Epithelial cell of prostate (primary cell): ENCODE results near the gene IGSF3.

Experiments
- DNase-seq: peaks from one replicate; pipeline ENCODE4 v3.0.0-alpha.2; 2011; ENCODE audit warnings: low read depth, low spot score
- H3K27ac ChIP-seq: fragments of 450-650 bp; 2 replicates; pipeline ENCODE4 v1.5.1; 2017; ENCODE audit warnings: mild to moderate bottlenecking

The IGSF3 gene

DNA sequence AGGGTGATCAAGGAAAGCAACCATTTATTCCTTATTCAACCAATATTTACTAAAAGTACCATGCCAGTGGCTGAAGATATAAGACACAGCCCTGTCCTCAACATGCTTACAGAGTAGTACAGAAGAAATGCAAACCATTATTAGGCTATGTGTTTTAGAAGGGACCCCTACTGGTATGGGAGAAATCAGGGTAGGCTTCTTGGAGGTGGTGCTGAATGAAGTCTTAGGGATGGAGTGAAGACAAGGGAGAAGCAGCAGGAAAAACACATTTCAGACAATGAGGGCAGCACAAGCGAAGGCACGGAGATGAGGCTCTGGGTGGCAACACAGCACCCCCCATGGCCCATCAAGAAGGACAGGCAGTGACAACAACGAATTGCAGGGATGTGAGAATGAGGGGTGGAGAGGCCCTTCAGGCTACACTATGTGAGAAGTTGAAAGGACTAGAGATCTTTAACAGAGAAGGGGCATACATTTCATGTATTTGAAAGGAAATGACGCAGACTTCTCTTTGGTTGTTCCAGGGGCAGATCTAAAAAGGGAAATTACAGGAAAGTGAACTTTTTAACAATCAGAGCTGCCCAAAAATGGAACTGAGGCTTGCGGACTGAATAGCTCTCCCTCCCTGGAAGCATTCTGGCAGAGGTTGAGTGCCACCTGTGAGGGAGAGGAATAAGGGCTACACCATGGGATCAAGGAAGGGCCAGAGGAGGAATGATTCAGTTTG lies 79.9 kb downstream of the IGSF3 start:
- no peak overlapping the region for H3K27ac ChIP-seq

DNA sequence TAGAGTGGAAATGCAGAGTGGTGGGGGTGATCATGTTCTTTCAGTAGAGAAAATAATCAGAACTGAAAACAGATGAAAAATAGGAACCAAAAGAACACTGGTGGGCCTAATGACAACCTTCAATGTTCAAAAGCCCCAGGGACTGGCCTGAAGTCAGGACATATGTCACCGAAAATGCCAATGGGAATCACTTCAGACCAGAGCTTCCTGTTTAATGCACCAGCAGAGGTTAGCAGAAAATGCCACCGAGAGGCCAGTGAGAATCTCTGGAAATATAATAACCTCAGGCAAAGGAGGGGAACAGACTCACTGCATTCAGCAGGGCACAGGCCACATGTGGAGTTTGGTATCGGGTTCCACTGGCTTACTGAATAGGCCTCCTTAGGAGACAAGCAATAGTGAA lies 80.8 kb downstream of the IGSF3 start:
- DNase-seq, result no peak
- H3K27ac ChIP-seq, result no peak overlapping the region

More for the DNA sequence above, 79.9 kb downstream of the IGSF3 start:
- no peak for DNase-seq

DNA sequence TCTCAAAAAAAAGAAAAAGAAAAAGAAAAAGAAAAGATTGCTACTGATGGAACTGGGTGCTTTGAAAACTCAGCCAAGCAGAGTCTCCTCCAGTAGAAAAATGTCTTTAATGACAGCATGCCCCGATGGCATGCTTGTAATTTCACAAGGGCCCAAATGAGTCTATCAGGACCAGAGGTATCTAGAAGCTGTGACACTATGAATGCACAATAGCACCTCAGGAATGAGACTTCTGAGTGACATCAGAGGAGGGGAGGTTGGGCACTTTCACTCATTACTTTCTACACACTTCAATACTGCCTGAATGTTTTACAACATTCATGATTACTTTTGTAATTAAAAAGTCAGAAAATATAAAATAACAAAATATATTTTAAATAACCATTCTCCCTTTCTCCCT lies 81.6 kb downstream of the IGSF3 start:
- H3K27ac ChIP-seq, result no peak overlapping the region

DNA sequence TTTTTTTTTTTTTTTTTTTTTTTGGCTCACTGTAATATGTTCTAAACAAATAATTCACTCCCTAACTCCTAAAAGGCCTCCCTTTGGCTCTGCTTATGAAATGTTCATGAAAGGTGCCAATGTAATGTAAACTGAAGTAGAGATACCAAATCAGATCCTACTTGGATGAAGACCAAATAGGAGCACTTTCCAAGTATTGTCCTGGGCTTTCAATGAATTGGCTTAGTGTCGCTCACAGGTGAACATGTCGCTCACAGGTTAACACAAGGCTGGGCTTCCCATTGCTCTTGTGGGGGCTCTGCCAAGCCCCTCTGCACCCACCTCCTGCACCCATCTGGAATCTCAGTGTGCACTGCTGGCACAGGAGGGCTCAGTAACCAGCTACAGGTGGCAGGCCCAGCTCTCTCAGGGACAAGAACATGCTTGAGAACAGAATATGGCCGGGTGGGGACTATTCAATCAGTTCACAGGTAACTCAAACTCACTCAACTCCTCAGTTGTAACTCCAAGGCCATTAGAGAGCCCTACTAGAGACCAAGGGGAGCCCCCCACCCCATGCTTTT lies 86.1 kb downstream of the IGSF3 start:
- no peak for DNase-seq
- H3K27ac ChIP-seq, result no peak overlapping the region

More for the DNA sequence above, 81.6 kb downstream of the IGSF3 start:
- DNase-seq, result no peak

DNA sequence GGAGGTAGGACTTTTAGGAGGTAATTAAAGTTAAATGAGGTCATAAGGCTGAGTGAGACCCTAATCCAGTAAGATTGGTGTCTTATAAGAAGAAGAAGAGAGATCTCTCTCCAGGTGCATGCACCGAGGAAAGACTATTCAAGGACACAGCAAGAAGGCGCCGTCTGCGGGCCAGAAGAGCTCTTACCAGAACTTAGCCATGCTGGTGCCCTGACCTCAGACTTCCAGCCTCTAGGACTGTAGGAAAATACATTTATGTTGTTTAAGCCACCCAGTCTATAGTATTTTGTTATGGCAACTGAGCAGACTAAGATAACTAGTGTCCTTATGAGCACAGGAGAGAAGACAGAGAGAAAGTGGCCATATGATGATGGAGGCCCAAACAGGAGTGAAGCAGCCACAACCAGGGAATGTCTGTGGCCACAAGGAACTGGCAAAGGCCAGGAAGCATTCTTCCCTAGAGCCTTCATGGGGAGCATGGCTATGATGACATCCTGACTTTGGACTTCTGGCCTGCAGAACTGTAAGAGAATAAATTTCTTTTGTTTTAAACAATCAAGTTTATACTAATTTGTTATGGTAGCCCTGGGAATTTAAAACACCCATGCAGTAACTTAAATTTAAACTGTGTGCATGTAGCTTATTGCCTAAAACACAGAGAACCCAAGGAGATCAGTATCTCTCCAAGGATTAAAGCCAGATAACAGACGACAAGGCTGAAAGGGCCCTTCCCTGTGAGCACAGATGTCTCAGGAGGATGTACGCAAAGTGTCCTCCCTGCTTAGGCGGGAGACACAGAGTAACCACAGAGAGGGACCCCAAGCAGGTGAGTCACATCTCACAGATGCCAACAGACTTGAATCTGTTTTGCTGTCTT lies 86.8 kb downstream of the IGSF3 start:
- no peak for DNase-seq
- H3K27ac ChIP-seq, result no peak overlapping the region

DNA sequence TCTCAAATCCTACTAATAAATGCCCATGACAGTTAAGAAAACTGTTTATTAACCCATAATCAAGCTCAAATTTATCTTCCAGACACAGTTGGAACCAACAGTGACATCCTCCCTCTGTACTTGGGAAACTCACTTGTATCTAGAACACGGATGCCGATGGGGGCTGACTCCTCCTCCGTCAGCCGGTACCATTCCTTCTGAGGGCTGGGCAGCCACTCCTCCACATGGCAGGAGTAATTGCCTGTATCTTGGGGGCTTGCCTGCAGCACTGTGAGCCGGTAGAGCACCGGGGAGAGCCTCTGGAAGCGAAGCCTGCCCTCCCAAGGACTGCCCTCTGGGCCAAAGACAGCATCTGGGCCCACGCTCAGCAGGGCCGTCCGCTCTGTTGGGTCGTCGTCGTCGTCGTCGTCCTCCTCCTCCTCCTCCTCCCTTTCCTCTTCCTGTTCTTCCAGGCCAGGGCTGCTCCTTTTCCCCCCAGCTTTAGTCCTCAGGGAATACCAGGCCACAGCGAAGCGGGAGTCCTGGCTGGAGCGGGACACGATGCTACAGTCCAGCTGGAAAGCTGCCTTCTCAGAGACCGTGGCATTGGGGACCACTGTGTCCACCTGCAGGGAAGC lies 88.2 kb downstream of the IGSF3 start:
- no peak overlapping the region for H3K27ac ChIP-seq
- no peak for DNase-seq

DNA sequence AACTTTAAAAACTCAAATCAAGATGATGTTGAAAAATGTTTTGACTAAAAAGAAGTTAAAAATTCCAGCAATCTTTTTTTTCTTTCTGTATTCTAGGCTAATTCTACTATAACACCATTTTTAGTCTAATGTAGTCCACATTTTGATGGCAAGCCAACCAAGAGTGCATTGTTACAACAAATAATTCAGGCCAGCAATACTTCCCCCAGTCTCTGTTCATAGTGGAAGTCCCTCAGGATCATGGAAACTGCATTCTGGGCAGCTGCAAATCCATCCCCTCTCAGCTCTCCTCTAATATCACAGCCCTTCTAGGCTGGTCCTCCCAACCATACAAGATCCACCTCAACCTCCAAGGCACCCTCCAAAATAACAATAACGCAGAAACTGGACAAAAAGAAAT lies 89.0 kb downstream of the IGSF3 start:
- DNase-seq, result no peak
- H3K27ac ChIP-seq, result no peak overlapping the region

DNA sequence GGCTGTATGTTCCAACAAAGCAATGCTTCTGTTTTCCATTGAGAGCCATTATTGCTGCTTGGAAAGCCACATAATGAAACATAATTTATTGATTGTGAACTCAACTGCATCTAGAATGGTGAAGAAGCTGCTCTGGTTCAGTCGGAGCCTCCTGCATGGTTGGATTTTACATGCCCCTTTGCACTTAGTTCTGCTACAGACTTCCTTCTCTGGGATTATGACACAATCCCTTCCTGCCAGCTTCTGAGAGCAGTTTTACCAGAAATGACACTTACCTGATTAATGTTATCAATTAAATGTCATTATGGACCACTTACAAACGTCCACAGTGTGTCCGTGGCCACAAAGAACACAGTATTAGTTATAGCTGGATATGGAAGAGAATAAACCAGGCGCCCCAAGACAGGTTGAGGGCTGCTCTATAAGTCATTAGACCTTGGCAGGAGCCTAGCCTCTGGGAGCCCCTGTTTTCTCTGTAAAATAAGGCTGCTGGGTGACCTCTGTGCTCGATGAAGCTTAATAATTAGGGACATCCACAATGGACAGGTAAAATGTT lies 89.7 kb downstream of the IGSF3 start:
- no peak overlapping the region for H3K27ac ChIP-seq
- DNase-seq, result no peak

DNA sequence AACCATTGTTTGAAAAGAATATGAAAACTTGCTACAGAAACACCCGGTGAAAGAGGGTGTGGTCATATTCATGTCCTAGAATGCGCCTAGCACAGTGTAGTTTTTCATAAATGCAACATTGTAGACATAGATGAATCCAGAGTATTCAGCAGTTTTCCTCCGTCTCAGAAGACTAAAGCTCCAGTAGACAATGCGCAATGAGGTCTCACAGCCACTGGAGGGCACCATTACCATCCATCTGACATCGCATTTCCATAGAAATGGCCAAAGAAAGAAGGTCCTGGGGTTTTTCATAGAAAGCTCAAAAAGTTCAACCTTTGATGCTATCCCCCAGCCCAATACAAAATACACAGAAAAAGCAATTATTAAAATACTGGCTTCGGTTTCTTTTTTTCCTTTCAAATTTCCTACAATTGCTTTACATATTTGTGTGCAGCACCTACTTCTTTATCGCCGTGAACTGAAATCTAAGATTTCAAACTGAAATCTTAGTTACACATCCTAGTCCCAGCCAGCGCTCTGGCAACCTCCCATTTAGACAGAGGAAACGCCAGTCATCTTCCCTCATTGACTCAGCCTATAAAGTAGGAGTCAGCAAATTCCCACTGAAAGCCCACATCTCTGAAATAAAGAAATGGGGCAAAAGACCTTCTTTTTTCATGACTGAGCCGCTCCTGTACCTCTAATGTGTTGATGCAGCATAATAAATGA lies 92.8 kb downstream of the IGSF3 start:
- no peak for DNase-seq

DNA sequence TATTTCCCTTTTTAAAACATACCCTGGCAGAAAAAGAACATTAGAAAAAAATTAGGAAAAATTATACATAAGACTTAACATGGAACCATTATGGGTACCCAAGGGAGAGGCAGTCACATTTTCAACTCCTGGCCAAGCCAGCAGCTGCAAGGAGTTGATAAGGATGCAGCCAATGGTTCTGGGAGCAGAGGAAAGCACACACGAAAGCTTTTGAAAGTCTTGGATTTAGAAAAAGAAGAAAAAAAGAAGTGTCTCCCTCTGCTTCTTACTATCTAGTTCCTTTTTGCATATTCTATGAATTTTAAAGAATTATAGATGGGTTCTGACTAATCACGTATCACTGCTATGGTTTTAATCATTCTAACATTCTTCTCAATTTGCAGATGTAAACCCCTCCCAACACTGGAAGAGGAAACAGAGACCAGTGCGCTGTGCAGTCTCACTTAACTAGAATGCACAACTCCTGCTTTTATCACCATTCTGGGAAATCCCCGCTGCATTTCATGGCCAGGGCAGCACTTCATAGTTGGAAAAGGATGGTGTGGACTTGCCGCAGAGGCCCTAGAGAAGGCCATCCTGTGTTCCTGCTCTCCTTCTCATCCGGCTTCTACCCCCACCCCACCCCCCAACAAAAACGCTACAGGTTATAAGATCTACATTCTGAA lies 94.0 kb downstream of the IGSF3 start:
- H3K27ac ChIP-seq, result no peak overlapping the region
- DNase-seq, result no peak

More for the DNA sequence above, 92.8 kb downstream of the IGSF3 start:
- H3K27ac ChIP-seq, result no peak overlapping the region

DNA sequence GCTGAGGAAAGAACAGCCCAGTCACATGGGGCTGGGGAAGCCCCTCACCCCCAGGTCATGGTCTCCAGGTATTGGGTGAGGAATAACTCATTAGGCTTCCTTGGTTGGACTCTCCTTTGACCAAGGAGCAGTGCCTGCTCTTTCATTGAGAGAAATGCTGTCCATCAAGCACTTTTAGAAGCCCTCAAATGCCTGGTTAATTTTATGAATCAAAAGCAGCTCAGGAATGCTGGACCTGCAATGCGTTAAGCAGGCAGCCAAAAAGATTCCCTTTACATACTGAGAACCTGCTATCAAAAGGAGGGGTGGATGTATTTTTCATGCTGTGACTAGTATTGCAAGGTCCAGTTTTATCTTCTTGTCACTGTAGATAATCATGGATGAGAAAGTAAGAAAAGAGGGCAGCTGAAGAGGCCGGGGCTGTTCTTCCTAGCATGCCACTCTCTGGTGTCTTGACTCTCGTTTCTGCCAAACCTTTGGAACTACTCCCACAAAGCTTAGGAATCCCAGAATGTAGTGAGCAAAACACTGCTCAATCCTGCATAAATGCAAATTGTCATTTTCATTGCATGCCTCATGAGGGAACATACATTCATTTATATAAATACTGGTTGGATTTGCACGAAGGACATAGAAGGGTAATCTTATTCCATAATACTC lies 94.6 kb downstream of the IGSF3 start:
- no peak for DNase-seq
- no peak overlapping the region for H3K27ac ChIP-seq

DNA sequence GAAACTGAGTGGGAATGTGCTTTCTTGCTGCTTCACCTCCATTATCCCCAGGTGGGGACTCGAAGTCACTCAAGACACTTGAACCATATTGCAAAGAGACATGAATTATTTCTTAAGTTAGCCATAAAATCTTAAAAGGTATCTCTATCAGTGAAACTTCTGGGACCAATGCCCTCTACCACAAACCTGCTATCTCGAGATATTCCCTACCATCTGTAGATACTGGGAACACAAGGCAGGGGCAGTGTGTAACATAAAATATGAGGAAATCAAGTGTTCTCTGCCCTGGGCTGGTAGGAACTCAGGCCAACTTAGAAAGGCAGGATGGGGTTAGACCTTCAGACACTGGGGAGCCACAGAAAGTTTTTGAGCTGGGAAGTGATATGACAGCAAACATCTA lies 95.4 kb downstream of the IGSF3 start:
- no peak for DNase-seq
- no peak overlapping the region for H3K27ac ChIP-seq

DNA sequence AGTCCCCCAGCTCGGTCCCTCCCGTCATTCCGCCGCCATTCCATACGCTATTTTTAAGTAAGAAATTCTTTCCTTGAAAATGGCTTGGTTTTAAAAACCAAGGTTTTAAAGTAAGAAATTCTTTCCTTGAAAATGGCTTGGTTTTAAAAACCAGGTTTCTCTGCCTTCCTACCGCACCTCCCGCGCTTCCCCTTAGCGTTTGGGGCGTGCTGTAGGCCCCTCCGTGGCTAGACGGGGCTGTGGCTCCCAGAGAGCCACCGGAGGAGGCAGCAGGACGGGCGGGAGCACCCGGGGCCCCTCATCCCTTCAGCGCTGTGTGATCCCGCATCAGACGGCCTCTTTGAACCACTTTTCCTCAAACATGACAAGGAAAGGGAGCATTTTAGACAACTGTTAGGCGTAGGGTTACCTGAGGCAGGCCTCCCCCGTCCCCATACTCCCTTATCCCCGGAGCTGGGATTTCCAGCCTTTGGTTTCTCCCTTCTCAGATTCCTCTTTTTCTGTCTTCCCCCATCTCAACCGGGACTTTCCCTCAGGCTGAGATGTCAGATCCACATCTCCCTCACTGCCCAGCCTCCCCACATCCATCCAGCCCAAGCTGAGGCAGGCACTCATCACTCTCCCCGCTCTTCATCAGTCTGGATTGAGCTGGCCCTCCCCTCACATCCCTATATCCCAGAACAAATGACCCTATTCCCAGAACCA lies 96.2 kb downstream of the IGSF3 start:
- DNase-seq, result no peak
- H3K27ac ChIP-seq, result peak overlapping the region; percentile 84

DNA sequence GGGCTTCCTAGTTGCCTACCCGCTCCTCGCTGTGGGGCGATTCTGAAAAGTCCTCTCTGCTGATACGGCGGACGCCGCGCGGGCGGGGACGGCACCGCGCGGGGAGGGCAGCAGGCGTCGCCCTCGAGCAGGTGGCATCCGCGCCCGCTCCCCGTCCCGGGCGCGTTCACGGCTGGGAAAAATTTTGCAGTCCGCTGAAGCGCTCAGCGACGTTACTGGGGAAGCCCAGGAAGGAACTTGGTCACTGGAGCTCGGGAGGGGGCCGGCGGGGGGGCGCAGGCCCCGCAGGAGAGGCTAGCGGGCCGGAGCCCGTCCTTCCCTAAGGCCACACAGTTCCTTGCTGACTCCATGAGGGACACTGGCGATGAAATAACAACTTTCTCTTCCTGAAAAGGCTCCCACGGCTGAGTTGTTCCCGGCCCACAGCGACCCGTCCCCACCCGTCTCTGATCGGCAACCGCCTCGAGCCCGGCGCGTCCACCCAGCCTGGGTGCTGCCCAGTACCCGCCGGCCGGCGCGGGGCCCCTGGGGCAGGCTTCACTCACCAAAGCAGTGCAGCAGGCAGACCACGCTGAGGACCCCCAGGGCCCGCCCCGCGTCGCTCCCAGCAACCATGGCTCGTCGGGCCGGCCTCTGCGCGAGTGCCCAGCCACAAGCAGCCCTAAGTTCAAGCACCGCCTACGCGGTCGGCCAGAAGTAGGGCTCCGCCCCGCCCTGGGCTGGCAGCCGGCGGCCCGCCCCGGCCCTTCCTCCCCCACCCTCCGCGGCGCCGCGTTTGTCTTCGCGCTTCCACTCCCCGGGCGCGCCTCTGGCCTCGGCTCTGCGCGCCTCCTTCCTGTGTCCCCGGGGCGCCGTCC lies 96.9 kb downstream of the IGSF3 start, which contains the start of gene CD58:
Gene CD58 (minus strand): TSS at position 669 of the 857 bp plus-strand sequence. CDS start 54 bp downstream, at position 615.
- no peak for DNase-seq
- H3K27ac ChIP-seq, result peak within 1 kb of the TSS; percentile 84

DNA sequence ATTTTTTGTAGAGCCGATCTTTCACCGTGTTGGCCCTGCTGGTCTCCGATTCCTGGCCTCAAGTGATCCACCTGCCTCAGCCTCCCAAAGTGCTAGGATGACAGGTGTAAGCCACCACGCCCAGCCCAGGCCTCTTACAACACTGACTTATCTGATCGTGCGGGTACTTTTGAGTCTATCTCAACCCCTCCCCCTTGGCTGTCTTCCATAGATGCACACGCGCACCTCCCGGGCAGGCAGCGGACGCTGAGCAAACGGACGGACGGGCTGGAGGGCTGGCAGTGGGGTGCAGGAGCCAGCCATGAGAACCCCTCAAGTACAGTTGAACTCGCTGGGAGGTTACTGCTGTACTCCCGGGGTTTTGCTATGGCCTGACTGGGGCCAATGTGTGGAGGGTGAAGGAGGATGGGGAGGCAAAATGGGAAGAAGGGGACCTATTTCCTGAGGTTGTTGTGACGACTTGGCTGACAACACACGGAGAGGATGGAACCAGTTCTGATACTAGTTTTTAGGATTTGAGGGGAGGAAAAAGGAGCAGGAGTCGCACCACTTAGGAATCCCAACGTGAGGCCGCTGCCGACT lies 97.7 kb downstream of the IGSF3 start:
- H3K27ac ChIP-seq, result peak overlapping the region; percentile 84
- no peak for DNase-seq

DNA sequence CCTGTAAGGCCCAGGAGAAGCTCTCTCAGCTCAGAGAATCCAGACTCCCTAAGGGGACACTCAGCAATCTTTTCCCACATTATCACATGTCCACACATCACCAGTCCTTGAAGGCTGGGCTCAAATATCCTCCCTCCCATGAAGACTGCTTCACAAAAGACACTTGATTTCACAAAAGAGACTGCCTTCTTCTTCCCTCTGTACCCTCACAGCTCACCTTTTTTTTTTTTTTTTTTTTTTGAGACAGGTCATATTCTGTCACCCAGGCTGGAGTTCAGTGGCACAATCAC lies 98.2 kb downstream of the IGSF3 start:
- no peak for DNase-seq
- H3K27ac ChIP-seq, result no peak overlapping the region
